Activated CD8-positive, alpha-beta memory T cell treated with anti-CD3 and anti-CD28 coated beads, Interleukin-2, amount 10 ng/mL, durations not matched to agents 7 days and 5 days (primary cell): ENCODE data around the gene CTNNA3. TPM values are rescaled to one million over a fixed set of nuclear protein-coding genes. Genes with fewer than 3 reads are reported as not detected.

ENCODE experiments used
- ATAC-seq: fragments of 150-1000 bp; cut with Tn5 transposase; one replicate; pipeline ENCODE4 v1.10.0; 2021; ENCODE audit warnings: moderate library complexity
- CTCF ChIA-PET: fragments of 350-600 bp; sonication (Branson Sonifier 250); formaldehyde crosslinking; loops from one replicate; lab custom pipeline; 2021; ENCODE audit warnings: antibody characterized with exemption; lab: Charles Lee
- DNase-seq: peaks from one replicate; pipeline ENCODE4 v3.0.0-alpha.2; 2020
- H3K27ac Mint-ChIP-seq: one replicate; pipeline ENCODE4 v1.8.0; 2021; ENCODE audit warnings: mild to moderate bottlenecking, mixed read lengths
- H3K27me3 Mint-ChIP-seq: one replicate; pipeline ENCODE4 v1.8.0; 2021; ENCODE audit warnings: mixed read lengths
- H3K36me3 Mint-ChIP-seq: one replicate; pipeline ENCODE4 v1.8.0; 2021; ENCODE audit warnings: mild to moderate bottlenecking, mixed read lengths
- H3K4me1 Mint-ChIP-seq: one replicate; pipeline ENCODE4 v1.8.0; 2021; ENCODE audit warnings: mixed read lengths
- H3K4me3 Mint-ChIP-seq: one replicate; pipeline ENCODE4 v1.8.0; 2021; ENCODE audit warnings: mild to moderate bottlenecking, moderate library complexity, mixed read lengths
- H3K9me3 Mint-ChIP-seq: one replicate; pipeline ENCODE4 v1.8.0; 2022; ENCODE audit warnings: low read depth, mixed read lengths
- total RNA-seq, 2 experiments: library from RNA; stranded (reverse); gene quantifications; one replicate each; pipeline ENCODE4 v1.2.3, GENCODE V29; 2021

The CTNNA3 gene
- total RNA-seq, 2 experiments from 2014 or later: 0.61 TPM; not detected in 1

GRCh38 chr10:66326876-66327275 is 1369.1 kb downstream of the CTNNA3 start:
- CTCF ChIA-PET: no interaction called here
- ATAC-seq: no peak
- H3K9me3 Mint-ChIP-seq: no peaks in the 10 kb centered on the region
- no peak overlapping the region for H3K27ac Mint-ChIP-seq
- DNase-seq: no peak
- H3K36me3 Mint-ChIP-seq: no peaks in the 10 kb centered on the region
- H3K27me3 Mint-ChIP-seq: no peaks in the 10 kb centered on the region
- no peak overlapping the region for H3K4me3 Mint-ChIP-seq
- no peaks in the 10 kb centered on the region for H3K4me1 Mint-ChIP-seq

- Mint-ChIP-seq H3K27ac (no peak overlapping the region), H3K9me3 (no peaks in the 10 kb centered on the region), H3K27me3 (no peaks in the 10 kb centered on the region)
These were observed 1373.2 kb downstream of the CTNNA3 start for GRCh38 chr10:66322777-66323176.

GRCh38 chr10:66321723-66322665 is 1374.0 kb downstream of the CTNNA3 start:
- H3K36me3 Mint-ChIP-seq: no peaks in the 10 kb centered on the region
- no peak overlapping the region for H3K27ac Mint-ChIP-seq
- CTCF ChIA-PET: no interaction called here
- no peak overlapping the region for H3K4me3 Mint-ChIP-seq
- H3K9me3 Mint-ChIP-seq: no peaks in the 10 kb centered on the region
- ATAC-seq: no peak
- no peaks in the 10 kb centered on the region for H3K4me1 Mint-ChIP-seq
- DNase-seq: no peak
- no peaks in the 10 kb centered on the region for H3K27me3 Mint-ChIP-seq

More at GRCh38 chr10:66322777-66323176, 1373.2 kb downstream of the CTNNA3 start:
- H3K4me3 Mint-ChIP-seq: no peak overlapping the region
- H3K36me3 Mint-ChIP-seq: no peaks in the 10 kb centered on the region
- DNase-seq (no peak), ATAC-seq (no peak)
- no peaks in the 10 kb centered on the region for H3K4me1 Mint-ChIP-seq
- CTCF ChIA-PET: no interaction called here

- CTCF ChIA-PET: no interaction called here
- no peaks in the 10 kb centered on the region for H3K27me3 Mint-ChIP-seq
These were observed 1377.2 kb downstream of the CTNNA3 start for GRCh38 chr10:66318761-66319160.

GRCh38 chr10:66307826-66308225 is 1388.2 kb downstream of the CTNNA3 start:
- ATAC-seq (no peak), DNase-seq (no peak)
- peaks cover 2% of the 10 kb centered on the region for H3K9me3 Mint-ChIP-seq
- H3K27me3 Mint-ChIP-seq: no peaks in the 10 kb centered on the region
- CTCF ChIA-PET: no interaction called here
- H3K4me1 Mint-ChIP-seq: no peaks in the 10 kb centered on the region
- no peaks in the 10 kb centered on the region for H3K36me3 Mint-ChIP-seq
- H3K27ac Mint-ChIP-seq: no peak overlapping the region
- no peak overlapping the region for H3K4me3 Mint-ChIP-seq

More at GRCh38 chr10:66318761-66319160, 1377.2 kb downstream of the CTNNA3 start:
- Mint-ChIP-seq H3K9me3 (no peaks in the 10 kb centered on the region), H3K36me3 (no peaks in the 10 kb centered on the region), H3K4me3 (no peak overlapping the region), H3K4me1 (no peaks in the 10 kb centered on the region), H3K27ac (no peak overlapping the region)
- no peak for ATAC-seq
- no peak for DNase-seq

- Mint-ChIP-seq H3K9me3 (peaks cover 4% of the 10 kb centered on the region), H3K4me1 (no peaks in the 10 kb centered on the region), H3K27ac (no peak overlapping the region), H3K4me3 (no peak overlapping the region), H3K36me3 (no peaks in the 10 kb centered on the region), H3K27me3 (no peaks in the 10 kb centered on the region)
- no peak for ATAC-seq
- CTCF ChIA-PET: no interaction called here
- no peak for DNase-seq
These were observed 1394.9 kb downstream of the CTNNA3 start for GRCh38 chr10:66301078-66301477.

GRCh38 chr10:66295602-66296001 is 1400.4 kb downstream of the CTNNA3 start:
- no peaks in the 10 kb centered on the region for H3K4me1 Mint-ChIP-seq
- ATAC-seq (no peak), DNase-seq (no peak)
- H3K9me3 Mint-ChIP-seq: peaks cover 4% of the 10 kb centered on the region
- no peaks in the 10 kb centered on the region for H3K27me3 Mint-ChIP-seq
- H3K27ac Mint-ChIP-seq: no peak overlapping the region
- H3K36me3 Mint-ChIP-seq: no peaks in the 10 kb centered on the region
- no peak overlapping the region for H3K4me3 Mint-ChIP-seq
- CTCF ChIA-PET: no interaction called here

- ATAC-seq (no peak), DNase-seq (no peak)
- Mint-ChIP-seq H3K4me3 (no peak overlapping the region), H3K27ac (no peak overlapping the region), H3K27me3 (no peaks in the 10 kb centered on the region), H3K9me3 (peaks cover 3% of the 10 kb centered on the region), H3K36me3 (no peaks in the 10 kb centered on the region), H3K4me1 (no peaks in the 10 kb centered on the region)
- CTCF ChIA-PET: no interaction called here
These were observed 1401.5 kb downstream of the CTNNA3 start for GRCh38 chr10:66294538-66294937.

- Mint-ChIP-seq H3K27me3 (no peaks in the 10 kb centered on the region), H3K9me3 (no peaks in the 10 kb centered on the region), H3K27ac (no peak overlapping the region), H3K4me1 (no peaks in the 10 kb centered on the region), H3K4me3 (no peak overlapping the region), H3K36me3 (no peaks in the 10 kb centered on the region)
- CTCF ChIA-PET: no interaction called here
- ATAC-seq: no peak
- DNase-seq: no peak
These were observed 1403.1 kb downstream of the CTNNA3 start for GRCh38 chr10:66292922-66293321.

- CTCF ChIA-PET: no interaction called here
- H3K4me1 Mint-ChIP-seq: no peaks in the 10 kb centered on the region
- no peaks in the 10 kb centered on the region for H3K9me3 Mint-ChIP-seq
- no peak overlapping the region for H3K27ac Mint-ChIP-seq
- ATAC-seq (no peak), DNase-seq (no peak)
- H3K27me3 Mint-ChIP-seq: no peaks in the 10 kb centered on the region
- no peak overlapping the region for H3K4me3 Mint-ChIP-seq
- no peaks in the 10 kb centered on the region for H3K36me3 Mint-ChIP-seq
These were observed 1403.5 kb downstream of the CTNNA3 start for GRCh38 chr10:66292456-66292855.

GRCh38 chr10:66291133-66291532 is 1404.9 kb downstream of the CTNNA3 start:
- DNase-seq: no peak
- CTCF ChIA-PET: no interaction called here
- no peaks in the 10 kb centered on the region for H3K36me3 Mint-ChIP-seq
- H3K27ac Mint-ChIP-seq: no peak overlapping the region
- no peaks in the 10 kb centered on the region for H3K9me3 Mint-ChIP-seq
- H3K4me1 Mint-ChIP-seq: no peaks in the 10 kb centered on the region
- H3K4me3 Mint-ChIP-seq: no peak overlapping the region
- no peaks in the 10 kb centered on the region for H3K27me3 Mint-ChIP-seq
- no peak for ATAC-seq

GRCh38 chr10:66284621-66285020 is 1411.4 kb downstream of the CTNNA3 start:
- Mint-ChIP-seq H3K9me3 (no peaks in the 10 kb centered on the region), H3K36me3 (no peaks in the 10 kb centered on the region), H3K4me3 (no peak overlapping the region), H3K27me3 (no peaks in the 10 kb centered on the region), H3K27ac (no peak overlapping the region), H3K4me1 (no peaks in the 10 kb centered on the region)
- no peak for DNase-seq
- ATAC-seq: no peak
- CTCF ChIA-PET: interaction anchor here (1.0 kb wide), 1 partner anchor 12 kb away, joined by 3 read pairs; no protein-coding TSS in a partner anchor

GRCh38 chr10:66283874-66284464 is 1412.0 kb downstream of the CTNNA3 start:
- Mint-ChIP-seq H3K9me3 (no peaks in the 10 kb centered on the region), H3K36me3 (no peaks in the 10 kb centered on the region), H3K4me3 (no peak overlapping the region), H3K27ac (no peak overlapping the region), H3K4me1 (no peaks in the 10 kb centered on the region), H3K27me3 (no peaks in the 10 kb centered on the region)
- CTCF ChIA-PET: interaction anchor here (1.0 kb wide), 1 partner anchor 12 kb away, joined by 3 read pairs; no protein-coding TSS in a partner anchor
- no peak for DNase-seq
- no peak for ATAC-seq

- Mint-ChIP-seq H3K27ac (no peak overlapping the region), H3K36me3 (no peaks in the 10 kb centered on the region), H3K4me3 (no peak overlapping the region), H3K27me3 (no peaks in the 10 kb centered on the region), H3K9me3 (no peaks in the 10 kb centered on the region), H3K4me1 (no peaks in the 10 kb centered on the region)
- CTCF ChIA-PET: no interaction called here
- DNase-seq (no peak), ATAC-seq (no peak)
These were observed 1412.9 kb downstream of the CTNNA3 start for GRCh38 chr10:66283064-66283463.
